Measurements from ENCODE around the gene ACOX2. TPM values are rescaled to one million over a fixed set of nuclear protein-coding genes. Genes with fewer than 3 reads are reported as not detected.

The ACOX2 gene
- total and polyA plus RNA-seq, 2 of the 13 experiments (the other 11 are each of a cell fraction or from before 2014, with no cell fraction given), result 42.6 to 98.5 TPM

DNA sequence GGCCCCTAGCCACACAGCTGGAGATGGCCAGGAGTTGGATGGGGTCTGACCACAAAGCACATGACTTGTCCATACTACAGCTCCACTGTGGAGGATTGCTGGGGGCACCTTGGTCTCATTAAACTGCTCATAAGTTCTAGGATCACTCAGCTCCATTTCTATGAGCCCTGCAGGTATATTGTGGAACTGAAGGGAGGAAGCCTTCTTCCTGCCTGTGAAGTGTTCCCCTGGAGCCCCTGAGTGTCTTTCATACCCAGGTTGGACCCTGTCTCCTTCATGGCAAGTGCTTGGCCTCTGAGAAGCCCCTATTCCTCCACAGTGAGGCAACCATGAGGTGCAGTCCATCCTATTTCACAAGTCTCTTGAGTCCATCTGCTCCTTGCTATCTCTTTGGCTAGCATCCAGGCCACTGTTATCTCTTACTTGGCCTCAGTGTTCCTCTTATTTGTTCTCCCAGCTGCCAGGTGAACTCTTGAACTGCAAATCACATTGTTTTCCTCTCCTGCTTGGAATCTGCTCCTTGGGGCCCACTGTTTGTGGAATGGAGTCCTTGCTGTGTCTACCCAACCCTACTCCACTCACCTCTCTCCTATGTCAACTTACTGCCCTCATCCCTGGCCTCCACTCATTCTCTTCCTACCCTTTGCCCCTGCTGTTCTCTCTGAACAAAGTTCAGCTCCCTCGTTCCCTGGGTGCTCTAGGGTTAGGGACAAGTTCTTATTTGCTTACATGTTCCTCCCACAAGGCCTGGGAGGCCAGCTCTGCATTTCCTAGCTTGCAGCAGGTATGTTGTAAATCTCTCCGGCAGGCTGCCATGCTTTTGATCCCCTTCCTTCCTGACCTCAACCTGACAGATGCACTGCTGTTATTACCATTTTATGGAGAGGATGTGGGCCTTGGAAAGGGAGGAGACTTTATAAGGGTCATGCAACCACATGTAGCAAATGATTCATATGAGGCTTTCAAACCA lies 1.2 kb downstream of the ACOX2 start (continued):
- TF ChIP-seq, protein P1, sequence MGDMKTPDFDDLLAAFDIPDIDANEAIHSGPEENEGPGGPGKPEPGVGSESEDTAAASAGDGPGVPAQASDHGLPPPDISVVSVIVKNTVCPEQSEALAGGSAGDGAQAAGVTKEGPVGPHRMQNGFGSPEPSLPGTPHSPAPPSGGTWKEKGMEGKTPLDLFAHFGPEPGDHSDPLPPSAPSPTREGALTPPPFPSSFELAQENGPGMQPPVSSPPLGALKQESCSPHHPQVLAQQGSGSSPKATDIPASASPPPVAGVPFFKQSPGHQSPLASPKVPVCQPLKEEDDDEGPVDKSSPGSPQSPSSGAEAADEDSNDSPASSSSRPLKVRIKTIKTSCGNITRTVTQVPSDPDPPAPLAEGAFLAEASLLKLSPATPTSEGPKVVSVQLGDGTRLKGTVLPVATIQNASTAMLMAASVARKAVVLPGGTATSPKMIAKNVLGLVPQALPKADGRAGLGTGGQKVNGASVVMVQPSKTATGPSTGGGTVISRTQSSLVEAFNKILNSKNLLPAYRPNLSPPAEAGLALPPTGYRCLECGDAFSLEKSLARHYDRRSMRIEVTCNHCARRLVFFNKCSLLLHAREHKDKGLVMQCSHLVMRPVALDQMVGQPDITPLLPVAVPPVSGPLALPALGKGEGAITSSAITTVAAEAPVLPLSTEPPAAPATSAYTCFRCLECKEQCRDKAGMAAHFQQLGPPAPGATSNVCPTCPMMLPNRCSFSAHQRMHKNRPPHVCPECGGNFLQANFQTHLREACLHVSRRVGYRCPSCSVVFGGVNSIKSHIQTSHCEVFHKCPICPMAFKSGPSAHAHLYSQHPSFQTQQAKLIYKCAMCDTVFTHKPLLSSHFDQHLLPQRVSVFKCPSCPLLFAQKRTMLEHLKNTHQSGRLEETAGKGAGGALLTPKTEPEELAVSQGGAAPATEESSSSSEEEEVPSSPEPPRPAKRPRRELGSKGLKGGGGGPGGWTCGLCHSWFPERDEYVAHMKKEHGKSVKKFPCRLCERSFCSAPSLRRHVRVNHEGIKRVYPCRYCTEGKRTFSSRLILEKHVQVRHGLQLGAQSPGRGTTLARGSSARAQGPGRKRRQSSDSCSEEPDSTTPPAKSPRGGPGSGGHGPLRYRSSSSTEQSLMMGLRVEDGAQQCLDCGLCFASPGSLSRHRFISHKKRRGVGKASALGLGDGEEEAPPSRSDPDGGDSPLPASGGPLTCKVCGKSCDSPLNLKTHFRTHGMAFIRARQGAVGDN (CRISPR knock-in tag; IDR thresholded peaks at IDR 0.05), result no peak
- no peak for TF ChIP-seq SAFB2 (CRISPR knock-in tag; IDR thresholded peaks at IDR 0.05; ENCODE audit: borderline replicate concordance, low read depth)
- TF ChIP-seq TBP (CRISPR knock-in tag; IDR thresholded peaks at IDR 0.05), result no peak
- no peak for TF ChIP-seq ZNF713 (CRISPR knock-in tag; IDR thresholded peaks at IDR 0.05)
- no peak for TF ChIP-seq ZNF282 (IDR thresholded peaks at IDR 0.05; ENCODE audit: partially characterized antibody)
- no peak for TF ChIP-seq BCLAF1 (IDR thresholded peaks at IDR 0.05)
- no peak for TF ChIP-seq U2AF2 (IDR thresholded peaks at IDR 0.05; ENCODE audit: low read depth, low read length)
- TF ChIP-seq ZNF816 (CRISPR knock-in tag; IDR thresholded peaks at IDR 0.05; ENCODE audit: borderline replicate concordance), result 0 out of 2 replicates have a peak, but pooled peaks have one; percentile 5
- no peak for TF ChIP-seq MAF1 (CRISPR knock-in tag; IDR thresholded peaks at IDR 0.05; ENCODE audit: borderline replicate concordance)
- no peak for TF ChIP-seq ZNF777 (CRISPR knock-in tag; IDR thresholded peaks at IDR 0.05)
- TF ChIP-seq, protein P2, sequence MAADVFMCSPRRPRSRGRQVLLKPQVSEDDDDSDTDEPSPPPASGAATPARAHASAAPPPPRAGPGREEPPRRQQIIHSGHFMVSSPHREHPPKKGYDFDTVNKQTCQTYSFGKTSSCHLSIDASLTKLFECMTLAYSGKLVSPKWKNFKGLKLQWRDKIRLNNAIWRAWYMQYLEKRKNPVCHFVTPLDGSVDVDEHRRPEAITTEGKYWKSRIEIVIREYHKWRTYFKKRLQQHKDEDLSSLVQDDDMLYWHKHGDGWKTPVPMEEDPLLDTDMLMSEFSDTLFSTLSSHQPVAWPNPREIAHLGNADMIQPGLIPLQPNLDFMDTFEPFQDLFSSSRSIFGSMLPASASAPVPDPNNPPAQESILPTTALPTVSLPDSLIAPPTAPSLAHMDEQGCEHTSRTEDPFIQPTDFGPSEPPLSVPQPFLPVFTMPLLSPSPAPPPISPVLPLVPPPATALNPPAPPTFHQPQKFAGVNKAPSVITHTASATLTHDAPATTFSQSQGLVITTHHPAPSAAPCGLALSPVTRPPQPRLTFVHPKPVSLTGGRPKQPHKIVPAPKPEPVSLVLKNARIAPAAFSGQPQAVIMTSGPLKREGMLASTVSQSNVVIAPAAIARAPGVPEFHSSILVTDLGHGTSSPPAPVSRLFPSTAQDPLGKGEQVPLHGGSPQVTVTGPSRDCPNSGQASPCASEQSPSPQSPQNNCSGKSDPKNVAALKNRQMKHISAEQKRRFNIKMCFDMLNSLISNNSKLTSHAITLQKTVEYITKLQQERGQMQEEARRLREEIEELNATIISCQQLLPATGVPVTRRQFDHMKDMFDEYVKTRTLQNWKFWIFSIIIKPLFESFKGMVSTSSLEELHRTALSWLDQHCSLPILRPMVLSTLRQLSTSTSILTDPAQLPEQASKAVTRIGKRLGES (CRISPR knock-in tag; IDR thresholded peaks at IDR 0.05; ENCODE audit: borderline replicate concordance), result no peak
- TF ChIP-seq POLR2AphosphoS5 (IDR thresholded peaks at IDR 0.05; ENCODE audit: low read depth, low read length), result peak; percentile 69
- no peak for TF ChIP-seq ZNF33A (CRISPR knock-in tag; IDR thresholded peaks at IDR 0.05; ENCODE audit: borderline replicate concordance)
- 0 out of 2 replicates have a peak, but pooled peaks have one; percentile 25 for TF ChIP-seq KLF11 (CRISPR knock-in tag; IDR thresholded peaks at IDR 0.05)
- no peak for TF ChIP-seq TCF12 (IDR thresholded peaks at IDR 0.05)
- no peak for TF ChIP-seq TCF12 (CRISPR knock-in tag; IDR thresholded peaks at IDR 0.05)
- TF ChIP-seq, protein P3, sequence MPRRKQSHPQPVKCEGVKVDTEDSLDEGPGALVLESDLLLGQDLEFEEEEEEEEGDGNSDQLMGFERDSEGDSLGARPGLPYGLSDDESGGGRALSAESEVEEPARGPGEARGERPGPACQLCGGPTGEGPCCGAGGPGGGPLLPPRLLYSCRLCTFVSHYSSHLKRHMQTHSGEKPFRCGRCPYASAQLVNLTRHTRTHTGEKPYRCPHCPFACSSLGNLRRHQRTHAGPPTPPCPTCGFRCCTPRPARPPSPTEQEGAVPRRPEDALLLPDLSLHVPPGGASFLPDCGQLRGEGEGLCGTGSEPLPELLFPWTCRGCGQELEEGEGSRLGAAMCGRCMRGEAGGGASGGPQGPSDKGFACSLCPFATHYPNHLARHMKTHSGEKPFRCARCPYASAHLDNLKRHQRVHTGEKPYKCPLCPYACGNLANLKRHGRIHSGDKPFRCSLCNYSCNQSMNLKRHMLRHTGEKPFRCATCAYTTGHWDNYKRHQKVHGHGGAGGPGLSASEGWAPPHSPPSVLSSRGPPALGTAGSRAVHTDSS (CRISPR knock-in tag; conservative IDR thresholded peaks at IDR 0.05), result no peak
